Renal cortex interstitium (tissue), 11 donors: ENCODE data around the gene PEF1. TPM values are rescaled to one million over a fixed set of nuclear protein-coding genes. Genes with fewer than 3 reads are reported as not detected.

ENCODE experiments used
- DNase-seq, 11 donors: peaks; one replicate each; pipeline ENCODE4 v3.0.0-alpha.2; 2013; ENCODE audit warnings: low read depth in 9 of 11, low spot score in 4 of 11; ENCODE audit errors: extremely low read depth in 1 of 11
- polyA plus RNA-seq, 3 donors: library from polyadenylated mRNA; unstranded; fragments of 120-200 nt; gene quantifications; one replicate each; pipeline ENCODE4 v1.2.1, GENCODE V29; 2013; ENCODE audit not compliant: insufficient read length in 3 of 3

PEF1 gene
- polyA plus RNA-seq, 3 donors, result 69.7 to 75.8 (median 75.7) TPM

- no peak for DNase-seq
Observed at GRCh38 chr1:31677401-31677800, 32.7 kb upstream of the PEF1 start.

- no peak for DNase-seq
Observed at GRCh38 chr1:31675756-31676155, 31.1 kb upstream of the PEF1 start.

GRCh38 chr1:31675161-31675560 lies 30.5 kb upstream of the PEF1 start:
- DNase-seq, result no peak

GRCh38 chr1:31674626-31675025 lies 29.9 kb upstream of the PEF1 start:
- no peak for DNase-seq

- DNase-seq, result no peak
Observed at GRCh38 chr1:31673433-31673832, 28.8 kb upstream of the PEF1 start.

- DNase-seq, result no peak
Observed at GRCh38 chr1:31672986-31673385, 28.3 kb upstream of the PEF1 start.

GRCh38 chr1:31671561-31672201 lies 27.0 kb upstream of the PEF1 start:
- no peak for DNase-seq

GRCh38 chr1:31671147-31671546 lies 26.5 kb upstream of the PEF1 start:
- DNase-seq, result no peak

- DNase-seq, result no peak
Observed at GRCh38 chr1:31670593-31670964, 25.9 kb upstream of the PEF1 start.

GRCh38 chr1:31669786-31670592 lies 25.3 kb upstream of the PEF1 start:
- DNase-seq, result peak in 10 of 11 donors; percentile 26 to 54 (median 41)

- DNase-seq, result no peak
Observed at GRCh38 chr1:31669433-31669785, 24.7 kb upstream of the PEF1 start.

- no peak for DNase-seq
Observed at GRCh38 chr1:31668303-31668883, 23.7 kb upstream of the PEF1 start.

GRCh38 chr1:31667065-31667785 lies 22.5 kb upstream of the PEF1 start:
- no peak for DNase-seq

- DNase-seq, result no peak
Observed at GRCh38 chr1:31666263-31666963, 21.7 kb upstream of the PEF1 start.

- DNase-seq, result no peak
Observed at GRCh38 chr1:31665234-31665878, 20.7 kb upstream of the PEF1 start.

GRCh38 chr1:31664528-31664927 lies 19.9 kb upstream of the PEF1 start:
- DNase-seq, result no peak

GRCh38 chr1:31663622-31664452 lies 19.2 kb upstream of the PEF1 start:
- peak in 5 of 11 donors; percentile 17 to 61 (median 39) for DNase-seq

GRCh38 chr1:31662463-31662862 lies 17.8 kb upstream of the PEF1 start:
- no peak for DNase-seq
